Keratinocyte (primary cell): ENCODE measurements around the gene CDH9. TPM values are rescaled to one million over a fixed set of nuclear protein-coding genes. Genes with fewer than 3 reads are reported as not detected.

Experiments used
- DNase-seq: peaks from one replicate; pipeline ENCODE4 v3.0.0-alpha.2; 2011; ENCODE audit warnings: low read depth, missing footprints, low spot score
- FAIRE-seq: peaks from 2 replicates; lab custom pipeline; 2011; peaks lifted over from hg19 to GRCh38; lab: Jason Lieb, UNC
- H2AFZ ChIP-seq: 2 replicates; pipeline ENCODE4 v1.6.0; 2012; ENCODE audit warnings: low read length, control low read depth, inconsistent platforms; ENCODE audit not compliant: control insufficient read depth
- H3K27ac ChIP-seq: 2 replicates; pipeline ENCODE4 v1.5.1; 2011; ENCODE audit warnings: low read length; ENCODE audit not compliant: control insufficient read depth, insufficient read depth
- H3K27me3 ChIP-seq: 3 replicates; pipeline ENCODE4 v1.6.0; 2011; ENCODE audit warnings: low read length; ENCODE audit not compliant: control insufficient read depth, insufficient read depth; ENCODE audit errors: extremely low read depth
- H3K36me3 ChIP-seq, 2 experiments: 2 replicates in 1 of 2; 3 replicates in 1 of 2; pipeline ENCODE4 v1.5.1; 2011; ENCODE audit warnings: low read length in 2 of 2, mild to moderate bottlenecking in 1 of 2; ENCODE audit not compliant: control insufficient read depth in 2 of 2, insufficient read depth in 2 of 2; ENCODE audit errors: extremely low read depth in 1 of 2
- H3K4me1 ChIP-seq: 3 replicates; pipeline ENCODE4 v1.5.1; 2011; ENCODE audit warnings: low read length; ENCODE audit not compliant: control insufficient read depth, insufficient read depth; ENCODE audit errors: extremely low read depth
- H3K4me2 ChIP-seq: 3 replicates; pipeline ENCODE4 v1.6.0; 2011; ENCODE audit warnings: low read depth, low read length; ENCODE audit not compliant: control insufficient read depth, insufficient read depth; ENCODE audit errors: extremely low read depth
- H3K4me3 ChIP-seq, 3 experiments: fragments of 200-600 bp in 1 of 3; sonication (generic) in 1 of 3; 2 replicates in 2 of 3; 3 replicates in 1 of 3; pipeline ENCODE4 v1.5.1; 2011 to 2016; ENCODE audit warnings: low read length in 3 of 3, mild to moderate bottlenecking in 3 of 3, control low read depth in 2 of 3, inconsistent platforms in 1 of 3, low read depth in 1 of 3, mixed read lengths in 1 of 3, mixed run types in 1 of 3, moderate library complexity in 1 of 3; ENCODE audit not compliant: control insufficient read depth in 2 of 3, insufficient read depth in 2 of 3; ENCODE audit errors: extremely low read depth in 1 of 3
- H3K79me2 ChIP-seq: 2 replicates; pipeline ENCODE4 v1.6.0; 2012; ENCODE audit warnings: low read length; ENCODE audit not compliant: control insufficient read depth, insufficient read depth
- H3K9ac ChIP-seq: 3 replicates; pipeline ENCODE4 v1.6.0; 2011; ENCODE audit warnings: low read length; ENCODE audit not compliant: control insufficient read depth, insufficient read depth; ENCODE audit errors: extremely low read depth
- H3K9me1 ChIP-seq: 3 replicates; pipeline ENCODE4 v1.6.0; 2011; ENCODE audit warnings: low read length; ENCODE audit not compliant: control insufficient read depth, insufficient read depth; ENCODE audit errors: extremely low read depth
- H3K9me3 ChIP-seq: 2 replicates; pipeline ENCODE4 v1.5.1; 2012; ENCODE audit warnings: low read depth, low read length; ENCODE audit not compliant: control insufficient read depth
- H4K20me1 ChIP-seq: 3 replicates; pipeline ENCODE4 v1.6.0; 2011; ENCODE audit warnings: low read length; ENCODE audit not compliant: control insufficient read depth, insufficient read depth; ENCODE audit errors: extremely low read depth
- EZH2 ChIP-seq: IDR thresholded peaks from one replicate; pipeline ENCODE4 v1.6.1; 2012; ENCODE audit warnings: inconsistent platforms, mild to moderate bottlenecking, low read length, moderate library complexity
- dilution Hi-C: fragments of 300-500 bp; cut with MboI; formaldehyde crosslinking; loops from one replicate; pipeline ENCODE4 v1.7.0; 2020; ENCODE audit warnings: low sequenced_read_pairs; ENCODE audit not compliant: extremely low pct_ligation_motif_present
- polyA plus RNA-seq, 5 experiments: library from polyadenylated mRNA; depleted of rRNA in 3 of 5; stranded (reverse) in 3 of 5; stranded (forward) in 1 of 5; unstranded in 1 of 5; fragments of >200 nt; gene quantifications; 1 replicate in 1 of 5; 2 replicates in 3 of 5; 3 replicates in 1 of 5; pipeline versions ENCODE4 v1.2.1 to v1.2.3, GENCODE V29; 2011 to 2012; ENCODE audit warnings: missing spikeins in 2 of 5, low read depth in 1 of 5, low replicate concordance in 1 of 5
- TF ChIP-seq, protein P1 (sequence below), 3 experiments: IDR thresholded peaks in 1 of 3; conservative IDR thresholded peaks in 1 of 3; optimal IDR thresholded peaks in 1 of 3; 2 replicates in 2 of 3; 3 replicates in 1 of 3; pipeline versions ENCODE3 to v1.5.1; 2011; ENCODE audit warnings: low read length in 3 of 3, mild to moderate bottlenecking in 3 of 3, moderate library complexity in 2 of 3, control low read depth in 1 of 3, inconsistent platforms in 1 of 3; ENCODE audit not compliant: insufficient read depth in 2 of 3; ENCODE audit errors: extremely low read depth in 1 of 3

CDH9 gene
- polyA plus RNA-seq, 1 donor (not counting 4 experiments of a cell fraction or from before 2014, with no cell fraction given) = not detected

DNA sequence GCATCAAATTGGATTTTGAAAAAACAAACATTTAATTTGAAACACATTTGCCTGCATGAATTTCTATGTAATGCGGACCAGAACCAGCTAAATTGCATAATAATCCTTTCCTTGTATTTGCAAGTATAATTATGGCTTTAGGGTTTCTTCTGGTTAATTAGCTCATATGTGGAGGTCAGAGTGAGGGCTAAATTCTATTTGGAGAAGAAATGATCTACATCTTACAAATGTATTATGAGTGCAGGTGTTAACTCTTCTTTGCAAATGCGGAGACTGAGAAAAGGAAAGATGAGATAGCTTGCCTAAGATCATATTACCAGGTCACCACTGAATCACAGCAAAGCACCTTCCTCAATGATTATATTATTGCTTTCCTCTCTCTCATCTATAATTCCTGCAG, 194.7 kb downstream of the CDH9 start:
- Histone ChIP-seq H4K20me1 (no peaks in the 10 kb centered on the region), H2AFZ (no peak overlapping the region), H3K4me3 (no peak overlapping the region), H3K4me1 (no peaks in the 10 kb centered on the region), H3K9me3 (no peaks in the 10 kb centered on the region), H3K27ac (no peak overlapping the region), H3K9me1 (no peaks in the 10 kb centered on the region), H3K9ac (no peak overlapping the region), H3K4me2 (no peak overlapping the region), H3K36me3 (no peaks in the 10 kb centered on the region), H3K27me3 (no peaks in the 10 kb centered on the region), H3K79me2 (no peaks in the 10 kb centered on the region)
- FAIRE-seq = no peak
- no peak for DNase-seq
- TF ChIP-seq EZH2 = no peak
- TF ChIP-seq, protein P1, sequence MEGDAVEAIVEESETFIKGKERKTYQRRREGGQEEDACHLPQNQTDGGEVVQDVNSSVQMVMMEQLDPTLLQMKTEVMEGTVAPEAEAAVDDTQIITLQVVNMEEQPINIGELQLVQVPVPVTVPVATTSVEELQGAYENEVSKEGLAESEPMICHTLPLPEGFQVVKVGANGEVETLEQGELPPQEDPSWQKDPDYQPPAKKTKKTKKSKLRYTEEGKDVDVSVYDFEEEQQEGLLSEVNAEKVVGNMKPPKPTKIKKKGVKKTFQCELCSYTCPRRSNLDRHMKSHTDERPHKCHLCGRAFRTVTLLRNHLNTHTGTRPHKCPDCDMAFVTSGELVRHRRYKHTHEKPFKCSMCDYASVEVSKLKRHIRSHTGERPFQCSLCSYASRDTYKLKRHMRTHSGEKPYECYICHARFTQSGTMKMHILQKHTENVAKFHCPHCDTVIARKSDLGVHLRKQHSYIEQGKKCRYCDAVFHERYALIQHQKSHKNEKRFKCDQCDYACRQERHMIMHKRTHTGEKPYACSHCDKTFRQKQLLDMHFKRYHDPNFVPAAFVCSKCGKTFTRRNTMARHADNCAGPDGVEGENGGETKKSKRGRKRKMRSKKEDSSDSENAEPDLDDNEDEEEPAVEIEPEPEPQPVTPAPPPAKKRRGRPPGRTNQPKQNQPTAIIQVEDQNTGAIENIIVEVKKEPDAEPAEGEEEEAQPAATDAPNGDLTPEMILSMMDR (optimal IDR thresholded peaks at IDR 0.05 in 1 of 3, IDR thresholded peaks at IDR 0.05 in 1 of 3, conservative IDR thresholded peaks at IDR 0.05 in 1 of 3; ENCODE audit: extremely low read depth in 1 of 3, insufficient read depth in 2 of 3, low read length in 3 of 3) = no peak
- dilution Hi-C loops = no loop called here

DNA sequence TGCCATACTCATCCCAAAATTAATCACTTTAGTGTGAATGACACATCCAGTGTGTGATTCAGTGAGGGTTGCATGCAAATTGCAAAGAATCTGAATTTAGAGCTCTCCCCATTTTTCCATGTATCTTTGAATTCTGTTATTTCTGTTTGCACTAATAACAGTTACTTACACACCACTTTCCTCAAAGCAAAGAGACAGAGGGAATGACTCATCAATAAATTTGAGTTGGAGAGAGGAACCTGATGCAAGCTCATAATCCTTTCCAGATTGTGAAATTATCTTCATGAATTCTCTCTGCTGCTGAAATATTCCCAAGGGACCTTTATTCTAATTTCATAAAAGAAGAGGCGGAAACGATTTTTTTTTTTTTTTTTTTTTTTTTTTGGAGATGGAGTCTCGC, 204.8 kb downstream of the CDH9 start:
- Histone ChIP-seq H3K9me1 (no peaks in the 10 kb centered on the region), H4K20me1 (no peaks in the 10 kb centered on the region), H3K36me3 (no peaks in the 10 kb centered on the region), H3K27ac (no peak overlapping the region), H3K4me3 (no peak overlapping the region), H3K9me3 (no peaks in the 10 kb centered on the region), H3K4me1 (no peaks in the 10 kb centered on the region), H3K4me2 (no peak overlapping the region), H3K27me3 (no peaks in the 10 kb centered on the region), H2AFZ (no peak overlapping the region), H3K79me2 (no peaks in the 10 kb centered on the region), H3K9ac (no peak overlapping the region)
- TF ChIP-seq EZH2 = no peak
- TF ChIP-seq, protein P1 (optimal IDR thresholded peaks at IDR 0.05 in 1 of 3, IDR thresholded peaks at IDR 0.05 in 1 of 3, conservative IDR thresholded peaks at IDR 0.05 in 1 of 3; ENCODE audit: extremely low read depth in 1 of 3, insufficient read depth in 2 of 3, low read length in 3 of 3) = no peak
- DNase-seq = no peak
- no peak for FAIRE-seq
- dilution Hi-C loops = no loop called here
